Gastrocnemius medialis (tissue), 4 donors: Measurements from ENCODE around the gene KRTAP22-2. TPM values are rescaled to one million over a fixed set of nuclear protein-coding genes. Genes with fewer than 3 reads are reported as not detected.

Experiments used
- ATAC-seq, 2 donors: fragments of 150-250 bp; one replicate each; pipeline ENCODE4 v1.9.1; 2016
- DNase-seq, 2 donors: peaks; one replicate each; pipeline ENCODE4 v3.0.0-alpha.2; 2019
- H3K27ac ChIP-seq, 4 donors: fragments of 200-600 bp; sonication (generic); 1 replicate in 1 of 4; 2 replicates in 3 of 4; pipeline ENCODE4 v1.5.1; 2016 to 2018; ENCODE audit warnings: mild to moderate bottlenecking in 2 of 4, moderate library complexity in 1 of 4
- H3K27me3 ChIP-seq, 3 donors: fragments of 200-600 bp; sonication (generic) in 2 of 3; 1 replicate in 1 of 3; 2 replicates in 2 of 3; pipeline versions ENCODE4 v1.5.1 to v1.6.0; 2016 to 2019; ENCODE audit warnings: mild to moderate bottlenecking in 1 of 3, moderate library complexity in 1 of 3
- H3K36me3 ChIP-seq, 2 donors: fragments of 200-600 bp; sonication (generic) in 1 of 2; one replicate each; pipeline ENCODE4 v1.5.1; 2017 to 2018
- H3K4me1 ChIP-seq, 2 donors: fragments of 200-600 bp; sonication (generic) in 1 of 2; one replicate each; pipeline ENCODE4 v1.5.1; 2016 to 2017; ENCODE audit warnings: mild to moderate bottlenecking in 2 of 2
- H3K4me3 ChIP-seq, 4 donors: fragments of 200-600 bp; sonication (generic) in 3 of 4; 1 replicate in 1 of 4; 2 replicates in 3 of 4; pipeline ENCODE4 v1.5.1; 2016 to 2019; ENCODE audit warnings: mild to moderate bottlenecking in 2 of 4
- H3K9me3 ChIP-seq, 3 donors: fragments of 200-600 bp; sonication (generic) in 2 of 3; 1 replicate in 1 of 3; 2 replicates in 2 of 3; pipeline ENCODE4 v1.5.1; 2016 to 2019
- CTCF ChIP-seq, 5 experiments: fragments of 450-650 bp in 3 of 5; fragments of 200-600 bp in 2 of 5; sonication (generic) in 2 of 5; IDR thresholded peaks in 4 of 5; conservative IDR thresholded peaks in 1 of 5; 1 replicate in 4 of 5; 2 replicates in 1 of 5; pipeline ENCODE4 v1.5.1; 2016 to 2019; ENCODE audit warnings: antibody characterized with exemption in 5 of 5, mild to moderate bottlenecking in 3 of 5, moderate library complexity in 3 of 5
- POLR2A ChIP-seq, 2 donors: fragments of 450-650 bp; IDR thresholded peaks; one replicate each; pipeline ENCODE4 v1.6.1; 2017; ENCODE audit warnings: antibody characterized with exemption in 2 of 2, mild to moderate bottlenecking in 2 of 2, moderate library complexity in 2 of 2
- in situ Hi-C, 4 donors: fragments of 200-750 bp; cut with MboI; loops; one replicate each; pipeline versions ENCODE4 v1.15.0 to v1.8.0; 2017; ENCODE audit warnings: low sequenced_read_pairs in 4 of 4
- intact Hi-C: fragments of 100-400 bp; cut with DNase I; formaldehyde crosslinking; loops from one replicate; pipeline ENCODE4 v1.15.1; 2023; ENCODE audit warnings: low total_unique reads
- total RNA-seq, 4 donors: library from RNA; depleted of rRNA; stranded (reverse); fragments of >200 nt; gene quantifications; one replicate each; pipeline versions ENCODE4 v1.1.0 to v1.2.3, GENCODE V29; 2016

KRTAP22-2 gene
- total RNA-seq, 4 donors from 2014 or later = not detected

- no peak for DNase-seq
- no peak for TF ChIP-seq POLR2A (IDR thresholded peaks at IDR 0.05)
- no peak for TF ChIP-seq CTCF (IDR thresholded peaks at IDR 0.05 in 4 of 5, conservative IDR thresholded peaks at IDR 0.05 in 1 of 5)
- intact Hi-C loops (no loop called here), in situ Hi-C loops (no loop called here)
- Histone ChIP-seq H3K9me3 (no peaks in the 10 kb centered on the region), H3K4me1 (no peaks in the 10 kb centered on the region), H3K27ac (no peak within 1 kb of the TSS), H3K27me3 (no peaks in the 10 kb centered on the region), H3K4me3 (no peak within 1 kb of the TSS), H3K36me3 (no peaks in the 10 kb centered on the region)
- ATAC-seq = no peak
These were observed 10.6 kb upstream of the KRTAP22-2 start, which contains the start of gene KRTAP22-1 for GRCh38 chr21:30600787-30601186. KRTAP22-1 (plus strand) TSS chr21:30601087.

- DNase-seq (no peak), ATAC-seq (no peak)
- in situ Hi-C loops = no loop called here
- Histone ChIP-seq H3K27me3 (no peaks in the 10 kb centered on the region), H3K9me3 (no peaks in the 10 kb centered on the region), H3K4me3 (no peak within 1 kb of the TSS), H3K4me1 (no peaks in the 10 kb centered on the region), H3K27ac (no peak within 1 kb of the TSS), H3K36me3 (no peaks in the 10 kb centered on the region)
- no peak for TF ChIP-seq POLR2A (IDR thresholded peaks at IDR 0.05)
- no peak for TF ChIP-seq CTCF (IDR thresholded peaks at IDR 0.05 in 4 of 5, conservative IDR thresholded peaks at IDR 0.05 in 1 of 5)
- intact Hi-C loops = no loop called here
These were observed 8.6 kb upstream of the KRTAP22-2 start, which contains the start of gene KRTAP6-2 for GRCh38 chr21:30598802-30599201. KRTAP6-2 (minus strand) TSS chr21:30598902; CDS start chr21:30598874, 28 bp downstream.

GRCh38 chr21:30592140-30592539 is 1.9 kb upstream of the KRTAP22-2 start, which contains the start of gene KRTAP6-3:
KRTAP6-3 (plus strand) TSS chr21:30592440; CDS start chr21:30592446, 6 bp downstream.
- ATAC-seq (no peak), DNase-seq (no peak)
- no peaks in the 10 kb centered on the region for H3K36me3 ChIP-seq
- no peaks in the 10 kb centered on the region for H3K4me1 ChIP-seq
- no peaks in the 10 kb centered on the region for H3K27me3 ChIP-seq
- intact Hi-C loops (no loop called here), in situ Hi-C loops (no loop called here)
- H3K27ac ChIP-seq = no peak within 1 kb of the TSS
- H3K9me3 ChIP-seq = no peaks in the 10 kb centered on the region
- TF ChIP-seq POLR2A (IDR thresholded peaks at IDR 0.05) (no peak), CTCF (IDR thresholded peaks at IDR 0.05 in 4 of 5, conservative IDR thresholded peaks at IDR 0.05 in 1 of 5) (no peak)
- no peak within 1 kb of the TSS for H3K4me3 ChIP-seq

DNA sequence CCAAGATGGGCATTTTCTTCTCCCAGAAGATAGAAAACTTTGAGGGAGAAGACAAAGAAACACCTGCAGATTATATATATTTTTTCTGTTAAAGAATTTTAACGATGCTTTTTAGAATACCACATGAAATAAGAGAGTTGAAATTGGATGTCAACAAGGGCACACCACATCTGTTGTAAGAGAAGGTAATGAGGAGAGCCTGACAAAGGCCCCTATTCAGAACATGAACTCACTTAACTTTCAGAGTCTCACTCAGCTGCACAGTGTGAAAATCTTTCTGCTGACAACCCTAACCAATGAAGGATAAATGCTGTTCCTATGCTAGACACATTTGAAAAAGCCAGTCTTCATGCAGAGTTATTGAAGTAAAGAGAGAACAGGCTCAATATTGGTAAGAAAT is 7.3 kb downstream of the KRTAP22-2 start:
- H3K4me1 ChIP-seq = no peaks in the 10 kb centered on the region
- H3K27me3 ChIP-seq = no peaks in the 10 kb centered on the region
- no peaks in the 10 kb centered on the region for H3K36me3 ChIP-seq
- in situ Hi-C loops = no loop called here
- intact Hi-C loops = no loop called here
- H3K4me3 ChIP-seq = no peak overlapping the region
- no peaks in the 10 kb centered on the region for H3K9me3 ChIP-seq
- TF ChIP-seq POLR2A (IDR thresholded peaks at IDR 0.05) (no peak), CTCF (IDR thresholded peaks at IDR 0.05 in 4 of 5, conservative IDR thresholded peaks at IDR 0.05 in 1 of 5) (no peak)
- ATAC-seq (no peak), DNase-seq (no peak)
- no peak overlapping the region for H3K27ac ChIP-seq

- Histone ChIP-seq H3K4me1 (no peaks in the 10 kb centered on the region), H3K36me3 (no peaks in the 10 kb centered on the region), H3K27ac (no peak overlapping the region), H3K27me3 (no peaks in the 10 kb centered on the region), H3K9me3 (no peaks in the 10 kb centered on the region), H3K4me3 (no peak overlapping the region)
- in situ Hi-C loops (no loop called here), intact Hi-C loops (no loop called here)
- DNase-seq (no peak), ATAC-seq (no peak)
- TF ChIP-seq CTCF (IDR thresholded peaks at IDR 0.05 in 4 of 5, conservative IDR thresholded peaks at IDR 0.05 in 1 of 5) (no peak), POLR2A (IDR thresholded peaks at IDR 0.05) (no peak)
These were observed 10.1 kb downstream of the KRTAP22-2 start for GRCh38 chr21:30580132-30580531.
